IMR-90 (cell line): ENCODE measurements around the gene NR1D1. TPM values are rescaled to one million over a fixed set of nuclear protein-coding genes. Genes with fewer than 3 reads are reported as not detected.

Experiments used
- ATAC-seq: fragments of 200-7000 bp; cut with Tn5 transposase; 2 replicates; pipeline ENCODE4 v1.9.1; 2020; ENCODE audit warnings: low read depth, mild to moderate bottlenecking, moderate library complexity
- BruUV-seq: library from RNA; stranded (reverse); fragments of 400-500 nt; replicated peaks from 2 replicates; lab custom pipeline; 2021; lab: Mats Ljungman, UMichigan
- CTCF ChIA-PET: fragments of 300-600 bp; formaldehyde crosslinking; extraction: SDS; loops from one replicate; lab custom pipeline; 2021; ENCODE audit warnings: antibody characterized with exemption; lab: Yijun Ruan, JAX
- POLR2A ChIA-PET: fragments of 300-600 bp; sonication (Branson Sonifier 250); formaldehyde crosslinking; loops from one replicate; lab custom pipeline; 2022; ENCODE audit warnings: antibody characterized with exemption; ENCODE audit not compliant: unreplicated experiment; lab: Charles Lee
- DNase-seq: peaks from one replicate; pipeline ENCODE4 v3.0.0; 2013
- H2AFZ ChIP-seq: replicated peaks from 2 replicates; pipeline ENCODE3; 2013; ENCODE audit warnings: low read length, mild to moderate bottlenecking; ENCODE audit not compliant: poor library complexity
- H2AK5ac ChIP-seq: 2 replicates; pipeline ENCODE4 v1.6.1; 2013; ENCODE audit warnings: low read depth, low read length, inconsistent platforms
- H2AK9ac ChIP-seq: replicated peaks from 2 replicates; pipeline ENCODE3; 2013; ENCODE audit warnings: mild to moderate bottlenecking, low read depth, low read length, moderate library complexity; ENCODE audit not compliant: poor library complexity
- H2BK120ac ChIP-seq: 2 replicates; pipeline ENCODE4 v1.6.1; 2013; ENCODE audit warnings: low read depth, low read length, inconsistent platforms
- H2BK15ac ChIP-seq: 3 replicates; pipeline ENCODE4 v1.6.1; 2013; ENCODE audit warnings: low read depth, low read length, inconsistent platforms
- H2BK20ac ChIP-seq: 2 replicates; pipeline ENCODE4 v1.6.1; 2013; ENCODE audit warnings: low read depth, mild to moderate bottlenecking, inconsistent platforms, low read length, moderate library complexity
- H2BK5ac ChIP-seq: 2 replicates; pipeline ENCODE4 v1.6.1; 2013; ENCODE audit warnings: mild to moderate bottlenecking, low read depth, low read length, inconsistent platforms; ENCODE audit not compliant: poor library complexity, severe bottlenecking
- H3K14ac ChIP-seq: replicated peaks from 2 replicates; pipeline ENCODE4 v1.6.1; 2013; ENCODE audit warnings: low read depth, low read length, inconsistent platforms
- H3K18ac ChIP-seq: 2 replicates; pipeline ENCODE4 v1.6.1; 2013; ENCODE audit warnings: low read depth, low read length, control low read depth
- H3K23ac ChIP-seq: 2 replicates; pipeline ENCODE4 v1.6.1; 2013; ENCODE audit warnings: low read depth, low read length, inconsistent platforms
- H3K27ac ChIP-seq: 2 replicates; pipeline ENCODE4 v1.5.1; 2013; ENCODE audit warnings: mild to moderate bottlenecking, control low read depth, low read length; ENCODE audit not compliant: insufficient read depth
- H3K27me3 ChIP-seq: 2 replicates; pipeline ENCODE4 v1.6.1; 2013; ENCODE audit warnings: low read length; ENCODE audit not compliant: control insufficient read depth, insufficient read depth
- H3K36me3 ChIP-seq: 2 replicates; pipeline ENCODE4 v1.6.1; 2013; ENCODE audit warnings: low read length, mixed read lengths; ENCODE audit not compliant: control insufficient read depth, insufficient read depth
- H3K4ac ChIP-seq: 2 replicates; pipeline ENCODE4 v1.6.1; 2013; ENCODE audit warnings: low read depth, low read length, inconsistent platforms
- H3K4me1 ChIP-seq: 2 replicates; pipeline ENCODE4 v1.6.1; 2013; ENCODE audit warnings: low read length, mixed read lengths; ENCODE audit not compliant: control insufficient read depth, insufficient read depth
- H3K4me2 ChIP-seq: 2 replicates; pipeline ENCODE4 v1.6.1; 2013; ENCODE audit warnings: low read depth, mild to moderate bottlenecking, control low read depth, low read length, moderate library complexity
- H3K4me3 ChIP-seq: 2 replicates; pipeline ENCODE4 v1.5.1; 2013; ENCODE audit warnings: low read depth, mild to moderate bottlenecking, control low read depth, low read length, moderate library complexity; ENCODE audit not compliant: insufficient read depth
- H3K56ac ChIP-seq: 2 replicates; pipeline ENCODE4 v1.6.1; 2013; ENCODE audit warnings: low read length, inconsistent platforms; ENCODE audit not compliant: insufficient read depth; ENCODE audit errors: extremely low read depth
- H3K79me1 ChIP-seq, 2 experiments: 2 replicates each; pipeline ENCODE4 v1.6.1; 2013; ENCODE audit warnings: low read length in 2 of 2, inconsistent platforms in 1 of 2, low read depth in 1 of 2
- H3K9ac ChIP-seq: 2 replicates; pipeline ENCODE4 v1.6.1; 2013; ENCODE audit warnings: low read depth, low read length, control low read depth
- H3K9me1 ChIP-seq: 2 replicates; pipeline ENCODE4 v1.6.1; 2013; ENCODE audit warnings: low read length, inconsistent platforms; ENCODE audit not compliant: insufficient read depth
- H3K9me3 ChIP-seq: 2 replicates; pipeline ENCODE4 v1.6.1; 2013; ENCODE audit warnings: low read length; ENCODE audit not compliant: control insufficient read depth, insufficient read depth
- H4K20me1 ChIP-seq: 2 replicates; pipeline ENCODE4 v1.6.1; 2013; ENCODE audit warnings: low read length, inconsistent platforms; ENCODE audit not compliant: insufficient read depth
- H4K5ac ChIP-seq: 2 replicates; pipeline ENCODE4 v1.6.1; 2013; ENCODE audit warnings: mild to moderate bottlenecking, low read depth, low read length, control low read depth
- H4K8ac ChIP-seq, 2 experiments: 2 replicates each; pipeline ENCODE4 v1.6.1; 2013; ENCODE audit warnings: low read depth in 2 of 2, low read length in 2 of 2, control low read depth in 1 of 2, inconsistent platforms in 1 of 2
- H4K91ac ChIP-seq: 2 replicates; pipeline ENCODE4 v1.6.1; 2013; ENCODE audit warnings: low read depth, low read length, inconsistent platforms; ENCODE audit not compliant: insufficient read depth
- BHLHE40 ChIP-seq: fragments of 150-350 bp; IDR thresholded peaks from 2 replicates; pipeline ENCODE4 v1.6.1; 2016; ENCODE audit warnings: mild to moderate bottlenecking, low read depth, low read length
- CEBPB ChIP-seq: IDR thresholded peaks from 2 replicates; pipeline ENCODE4 v1.6.1; 2012; ENCODE audit warnings: low read depth, low read length, improper control_type of control experiment
- CHD1 ChIP-seq: IDR thresholded peaks from 2 replicates; pipeline ENCODE4 v1.6.1; 2012; ENCODE audit warnings: low read depth, low read length, improper control_type of control experiment
- CTCF ChIP-seq: conservative IDR thresholded peaks from 2 replicates; pipeline ENCODE4 v1.5.1; 2012; ENCODE audit warnings: mild to moderate bottlenecking, low read depth, low read length, improper control_type of control experiment
- ELK1 ChIP-seq: fragments of 150-350 bp; IDR thresholded peaks from 2 replicates; pipeline ENCODE4 v1.6.1; 2016; ENCODE audit warnings: low read depth, mild to moderate bottlenecking, low read length, moderate library complexity, borderline replicate concordance
- FOS ChIP-seq: fragments of 150-350 bp; IDR thresholded peaks from 2 replicates; pipeline ENCODE4 v1.6.1; 2016; ENCODE audit warnings: low read depth, low read length
- MAFK ChIP-seq: IDR thresholded peaks from 2 replicates; pipeline ENCODE4 v1.6.1; 2012; ENCODE audit warnings: low read depth, low read length, improper control_type of control experiment
- MAZ ChIP-seq: IDR thresholded peaks from 2 replicates; pipeline ENCODE4 v1.6.1; 2012; ENCODE audit warnings: low read depth, mild to moderate bottlenecking, low read length, improper control_type of control experiment, moderate library complexity, borderline replicate concordance
- MXI1 ChIP-seq: IDR thresholded peaks from 2 replicates; pipeline ENCODE4 v1.6.1; 2012; ENCODE audit warnings: low read depth, mild to moderate bottlenecking, low read length, moderate library complexity, borderline replicate concordance
- NFE2L2 ChIP-seq: fragments of 150-350 bp; IDR thresholded peaks from 2 replicates; pipeline ENCODE4 v1.6.1; 2016; ENCODE audit warnings: low read depth, mild to moderate bottlenecking, low read length
- POLR2A ChIP-seq: IDR thresholded peaks from 2 replicates; pipeline ENCODE4 v1.6.1; 2012; ENCODE audit warnings: mild to moderate bottlenecking, low read depth, low read length
- RAD21 ChIP-seq: IDR thresholded peaks from 2 replicates; pipeline ENCODE4 v1.6.1; 2012; ENCODE audit warnings: low read length, improper control_type of control experiment
- RCOR1 ChIP-seq: IDR thresholded peaks from 2 replicates; pipeline ENCODE4 v1.6.1; 2012; ENCODE audit warnings: mild to moderate bottlenecking, low read length, improper control_type of control experiment; ENCODE audit not compliant: insufficient replicate concordance
- RFX5 ChIP-seq: IDR thresholded peaks from 2 replicates; pipeline ENCODE4 v1.8.0; 2012; ENCODE audit warnings: low read depth, mild to moderate bottlenecking, low read length, moderate library complexity
- SMC3 ChIP-seq: fragments of 150-350 bp; IDR thresholded peaks from 2 replicates; pipeline ENCODE4 v1.6.1; 2016; ENCODE audit warnings: low read depth, mild to moderate bottlenecking, antibody characterized with exemption, low read length, moderate library complexity
- WGBS, 2 experiments: methylation state at CpG; one replicate each; pipeline versions ENCODE4 v1.1.5 to v1.1.7; 2013; ENCODE audit warnings: missing lambda C conversion rate in 2 of 2; ENCODE audit not compliant: insufficient read length in 1 of 2; ENCODE audit errors: extremely low coverage in 2 of 2; 5-methylcytosine and 5-hydroxymethylcytosine counted together
- dilution Hi-C: fragments of 300-500 bp; cut with HindIII; formaldehyde crosslinking; loops from one replicate; pipeline ENCODE4 v1.14.3; 2018; ENCODE audit warnings: low sequenced_read_pairs; ENCODE audit not compliant: unreplicated experiment
- in situ Hi-C: fragments of 300-500 bp; cut with MboI; formaldehyde crosslinking; loops from 3 replicates; pipeline ENCODE4 v1.14.3; 2019; ENCODE audit warnings: low sequenced_read_pairs, inconsistent platforms, mixed read lengths
- intact Hi-C: fragments of 100-400 bp; cut with micrococcal nuclease; formaldehyde crosslinking; loops from 2 replicates; pipeline ENCODE4 v1.10.0; 2022
- polyA plus RNA-seq, 3 experiments: library from polyadenylated mRNA; depleted of rRNA; stranded (reverse); fragments of >200 nt; gene quantifications; 2 replicates each; pipeline ENCODE4 v1.2.3, GENCODE V29; 2012; ENCODE audit warnings: low replicate concordance in 1 of 3
- total RNA-seq: library from RNA; depleted of rRNA; stranded (reverse); fragments of >200 nt; gene quantifications from 2 replicates; pipeline ENCODE4 v1.2.3, GENCODE V29; 2012
- TF ChIP-seq, protein P1 (sequence below): fragments of 150-350 bp; IDR thresholded peaks from 2 replicates; pipeline ENCODE4 v1.6.1; 2017; ENCODE audit warnings: mild to moderate bottlenecking, antibody characterized with exemption, low read length, low read depth

Gene NR1D1
- total and polyA plus RNA-seq, 2 of the 4 experiments (the other 2 are of a cell fraction) = 0.36 to 7.2 TPM

GRCh38 chr17:40092581-40092980 lies 7.8 kb downstream of the NR1D1 start:
- Histone ChIP-seq H2AK5ac (no peak overlapping the region), H3K9me1 (peaks cover 4% of the 10 kb centered on the region; the same call in 1 of the 2 replicates), H3K9me3 (no peaks in the 10 kb centered on the region), H2BK120ac (no peak overlapping the region), H3K79me1 (peaks cover 2 to 27% of the 10 kb centered on the region in 2 experiments; a peak in 3 of 4 replicates), H2AK9ac (no peak overlapping the region), H2BK5ac (no peak overlapping the region), H4K8ac (no peak overlapping the region), H3K27me3 (no peaks in the 10 kb centered on the region), H3K56ac (no peak overlapping the region), H4K5ac (no peak overlapping the region), H3K9ac (no peak overlapping the region), H3K4ac (no peak overlapping the region), H3K4me1 (peaks cover 5% of the 10 kb centered on the region; the same call in 1 of the 2 replicates), H3K14ac (no peak overlapping the region), H3K18ac (no peak overlapping the region), H2AFZ (no peak overlapping the region), H2BK15ac (no peak overlapping the region), H3K27ac (no peak overlapping the region), H3K4me3 (no peak overlapping the region), H3K23ac (no peak overlapping the region), H3K4me2 (no peak overlapping the region), H4K91ac (no peak overlapping the region), H3K36me3 (peaks cover 73% of the 10 kb centered on the region), H4K20me1 (peaks cover 6% of the 10 kb centered on the region; the same call in 1 of the 2 replicates), H2BK20ac (no peak overlapping the region)
- intact Hi-C loops = no loop called here
- in situ Hi-C loops = no loop called here
- CTCF ChIA-PET = no interaction called here
- no CpG with 5 or more reads among the region's 3 CpGs for WGBS, 2 experiments
- dilution Hi-C loops = no loop called here
- BruUV-seq = no TSS peak
- no peak for DNase-seq
- no peak for ATAC-seq
- TF ChIP-seq POLR2A = no peak
- TF ChIP-seq ELK1 = no peak
- TF ChIP-seq, protein P1, sequence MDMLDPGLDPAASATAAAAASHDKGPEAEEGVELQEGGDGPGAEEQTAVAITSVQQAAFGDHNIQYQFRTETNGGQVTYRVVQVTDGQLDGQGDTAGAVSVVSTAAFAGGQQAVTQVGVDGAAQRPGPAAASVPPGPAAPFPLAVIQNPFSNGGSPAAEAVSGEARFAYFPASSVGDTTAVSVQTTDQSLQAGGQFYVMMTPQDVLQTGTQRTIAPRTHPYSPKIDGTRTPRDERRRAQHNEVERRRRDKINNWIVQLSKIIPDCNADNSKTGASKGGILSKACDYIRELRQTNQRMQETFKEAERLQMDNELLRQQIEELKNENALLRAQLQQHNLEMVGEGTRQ = no peak
- no peak for TF ChIP-seq CEBPB
- no peak for TF ChIP-seq SMC3
- TF ChIP-seq MXI1 = no peak
- TF ChIP-seq NFE2L2 = no peak
- no peak for TF ChIP-seq BHLHE40
- no peak for TF ChIP-seq RAD21
- no peak for TF ChIP-seq MAZ
- no peak for TF ChIP-seq FOS
- TF ChIP-seq CTCF = no peak
- TF ChIP-seq CHD1 = no peak
- TF ChIP-seq RFX5 = no peak
- no peak for TF ChIP-seq RCOR1
- no peak for TF ChIP-seq MAFK
- POLR2A ChIA-PET = no interaction called here
